ENCODE data around the gene PAX5.

The PAX5 gene

DNA sequence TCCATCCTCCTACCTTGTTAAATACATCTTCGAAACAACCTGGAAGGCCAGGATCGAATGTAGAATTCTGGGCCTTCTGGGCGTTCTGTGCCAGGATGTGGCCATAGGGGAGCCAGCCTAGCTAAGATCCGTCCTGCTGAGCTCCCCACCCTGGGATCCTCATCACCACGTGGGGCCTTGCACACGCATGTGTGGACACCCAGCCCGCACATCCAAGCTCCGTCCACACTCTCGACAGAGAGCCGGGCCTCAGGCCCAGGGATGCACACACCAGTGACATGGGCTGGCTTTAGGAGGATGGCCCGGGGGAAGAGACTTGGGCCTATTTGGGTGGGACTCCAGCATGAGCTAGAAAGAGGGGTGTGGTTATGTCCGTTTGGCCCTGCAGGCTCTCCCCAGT, 154.0 kb downstream of the PAX5 start:
- no peak overlapping the region for H3K27ac ChIP-seq
- no peak for TF ChIP-seq ZFX (IDR thresholded peaks at IDR 0.05)
- TF ChIP-seq, protein P1, sequence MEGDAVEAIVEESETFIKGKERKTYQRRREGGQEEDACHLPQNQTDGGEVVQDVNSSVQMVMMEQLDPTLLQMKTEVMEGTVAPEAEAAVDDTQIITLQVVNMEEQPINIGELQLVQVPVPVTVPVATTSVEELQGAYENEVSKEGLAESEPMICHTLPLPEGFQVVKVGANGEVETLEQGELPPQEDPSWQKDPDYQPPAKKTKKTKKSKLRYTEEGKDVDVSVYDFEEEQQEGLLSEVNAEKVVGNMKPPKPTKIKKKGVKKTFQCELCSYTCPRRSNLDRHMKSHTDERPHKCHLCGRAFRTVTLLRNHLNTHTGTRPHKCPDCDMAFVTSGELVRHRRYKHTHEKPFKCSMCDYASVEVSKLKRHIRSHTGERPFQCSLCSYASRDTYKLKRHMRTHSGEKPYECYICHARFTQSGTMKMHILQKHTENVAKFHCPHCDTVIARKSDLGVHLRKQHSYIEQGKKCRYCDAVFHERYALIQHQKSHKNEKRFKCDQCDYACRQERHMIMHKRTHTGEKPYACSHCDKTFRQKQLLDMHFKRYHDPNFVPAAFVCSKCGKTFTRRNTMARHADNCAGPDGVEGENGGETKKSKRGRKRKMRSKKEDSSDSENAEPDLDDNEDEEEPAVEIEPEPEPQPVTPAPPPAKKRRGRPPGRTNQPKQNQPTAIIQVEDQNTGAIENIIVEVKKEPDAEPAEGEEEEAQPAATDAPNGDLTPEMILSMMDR (conservative IDR thresholded peaks at IDR 0.05) = no peak

DNA sequence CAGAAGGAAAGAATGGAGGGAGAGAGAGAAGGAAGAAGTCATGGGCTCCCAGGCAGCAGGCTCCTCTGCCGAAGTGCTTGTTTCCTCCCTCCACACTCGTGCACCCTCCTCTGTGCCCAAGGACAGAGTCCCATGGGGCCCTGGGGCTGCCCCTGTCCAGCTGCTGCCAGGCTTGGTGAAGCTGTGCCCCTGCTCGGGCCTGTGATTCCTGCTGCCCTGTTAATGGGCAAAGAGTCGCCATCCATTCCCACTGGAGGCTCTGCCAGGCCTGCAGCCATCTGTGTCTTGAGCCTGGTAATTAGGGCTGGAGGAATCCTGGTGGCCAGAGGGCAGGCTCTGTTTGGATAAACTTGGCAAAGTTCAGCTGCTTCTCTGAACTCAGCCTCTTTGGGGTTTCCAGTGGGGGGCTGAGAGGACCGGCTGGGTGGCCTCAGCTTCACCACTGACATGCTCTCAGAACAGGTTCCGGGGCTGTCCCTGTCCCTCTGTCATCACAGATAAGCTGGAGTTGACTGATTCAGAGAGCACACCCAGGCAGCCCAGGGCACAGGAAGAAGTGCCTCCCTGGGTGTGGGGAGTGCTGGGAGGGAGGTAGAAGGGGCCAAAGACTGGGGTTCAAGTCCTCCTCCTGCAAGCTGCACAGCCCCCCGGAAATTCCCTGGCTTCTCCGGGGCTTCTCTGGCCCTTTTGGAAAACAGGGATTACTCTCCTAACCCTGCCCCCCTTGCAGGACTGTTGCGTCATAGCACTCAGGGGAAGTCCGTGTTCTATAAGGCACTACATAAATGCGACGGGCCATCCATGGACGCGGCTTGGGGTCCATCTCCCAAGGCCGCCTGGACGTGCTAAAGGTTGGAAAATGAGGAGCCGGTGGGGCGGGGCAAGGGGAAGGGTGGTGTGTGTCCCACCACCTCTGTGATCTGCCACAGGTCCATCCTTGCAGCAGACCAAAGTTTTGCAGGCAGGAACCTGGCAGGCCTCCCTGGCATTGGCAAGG, 154.8 kb downstream of the PAX5 start:
- H3K27ac ChIP-seq = no peak overlapping the region
- TF ChIP-seq, protein P1 (conservative IDR thresholded peaks at IDR 0.05) = no peak

DNA sequence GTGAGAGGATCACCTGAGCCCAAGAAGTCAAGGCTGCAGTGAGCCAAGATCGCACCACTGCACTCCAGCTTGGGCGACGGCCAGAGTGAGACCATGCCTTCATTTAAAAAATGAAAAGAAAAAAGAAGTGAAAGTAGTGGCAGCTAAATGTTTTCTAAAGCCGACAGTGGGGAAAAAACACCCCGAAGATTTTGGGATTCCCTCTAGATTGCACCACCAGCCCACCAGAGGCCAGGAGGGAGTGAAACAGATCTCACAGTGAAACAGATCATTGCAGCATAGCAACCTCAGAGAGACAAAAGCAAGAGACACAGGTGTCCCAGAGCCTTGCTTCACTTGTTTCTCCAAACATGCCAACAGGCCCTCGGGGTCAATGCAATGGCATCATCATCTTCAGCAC, 156.8 kb downstream of the PAX5 start:
- no peak overlapping the region for H3K27ac ChIP-seq
- TF ChIP-seq, protein P1 (conservative IDR thresholded peaks at IDR 0.05) = no peak
- no peak for TF ChIP-seq ZFX (IDR thresholded peaks at IDR 0.05)

DNA sequence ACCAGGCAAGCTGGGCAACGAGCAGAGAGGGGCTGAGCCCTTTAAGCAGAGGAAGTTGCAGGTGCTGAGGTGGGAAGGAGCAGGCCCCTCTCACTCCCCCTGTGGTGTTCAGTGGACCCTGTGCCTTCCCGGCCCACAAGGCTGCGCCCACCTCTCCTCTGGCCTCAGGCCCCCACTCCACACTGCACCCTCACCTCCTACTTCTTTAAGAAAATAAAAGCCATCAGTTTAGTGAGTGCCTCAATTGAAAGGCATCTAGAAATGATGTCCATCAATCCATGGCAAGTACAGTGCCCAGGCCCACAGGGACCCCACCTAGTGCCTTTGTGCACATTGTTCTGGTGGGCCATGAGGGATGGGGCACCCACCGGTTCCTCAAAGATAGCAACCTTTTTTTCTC, 158.0 kb downstream of the PAX5 start:
- no peak overlapping the region for H3K27ac ChIP-seq
- TF ChIP-seq, protein P1 (conservative IDR thresholded peaks at IDR 0.05) = no peak
- no peak for TF ChIP-seq ZFX (IDR thresholded peaks at IDR 0.05)

DNA sequence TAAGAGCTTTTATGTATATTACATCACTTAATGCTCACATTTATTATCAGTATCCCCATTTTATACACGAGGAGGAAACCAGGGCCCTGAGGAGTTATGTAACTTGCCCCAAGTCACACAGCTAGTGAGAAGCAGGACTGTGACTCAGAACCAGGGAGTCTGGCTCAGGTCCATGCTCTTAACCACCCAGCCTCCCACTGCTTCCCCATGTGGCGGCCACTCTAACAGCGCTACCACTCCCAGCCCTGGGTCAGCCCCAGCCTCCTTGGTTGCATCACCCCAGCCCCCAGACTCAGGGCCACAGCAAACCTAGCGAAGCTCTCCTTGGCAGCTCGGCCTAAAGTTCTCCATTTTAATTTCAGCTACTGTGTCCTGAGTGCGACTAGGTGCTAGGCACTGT, 159.1 kb downstream of the PAX5 start:
- TF ChIP-seq ZFX (IDR thresholded peaks at IDR 0.05) = no peak
- TF ChIP-seq, protein P1 (conservative IDR thresholded peaks at IDR 0.05) = no peak
- H3K27ac ChIP-seq = no peak overlapping the region

DNA sequence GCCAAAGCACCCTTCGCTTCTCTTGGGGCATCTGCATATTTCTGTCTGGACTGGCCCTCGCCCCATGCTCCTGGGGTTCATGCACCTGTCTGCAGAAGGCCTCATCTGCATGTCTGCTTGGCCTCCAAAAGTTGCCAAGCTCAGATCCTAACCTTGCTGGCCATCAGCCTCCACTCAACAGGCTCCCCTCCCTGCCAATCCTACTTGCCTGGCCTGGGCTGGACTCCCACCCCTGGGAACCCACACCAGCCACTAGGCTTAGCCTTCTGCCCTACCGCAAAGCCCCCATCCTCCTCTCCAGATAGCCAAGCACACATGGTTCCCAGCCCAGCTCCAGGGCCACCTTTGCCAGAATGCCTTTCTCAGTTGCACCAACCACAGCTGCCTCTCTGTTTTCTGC, 159.8 kb downstream of the PAX5 start:
- no peak for TF ChIP-seq ZFX (IDR thresholded peaks at IDR 0.05)
- TF ChIP-seq, protein P1 (conservative IDR thresholded peaks at IDR 0.05) = no peak
- no peak overlapping the region for H3K27ac ChIP-seq

DNA sequence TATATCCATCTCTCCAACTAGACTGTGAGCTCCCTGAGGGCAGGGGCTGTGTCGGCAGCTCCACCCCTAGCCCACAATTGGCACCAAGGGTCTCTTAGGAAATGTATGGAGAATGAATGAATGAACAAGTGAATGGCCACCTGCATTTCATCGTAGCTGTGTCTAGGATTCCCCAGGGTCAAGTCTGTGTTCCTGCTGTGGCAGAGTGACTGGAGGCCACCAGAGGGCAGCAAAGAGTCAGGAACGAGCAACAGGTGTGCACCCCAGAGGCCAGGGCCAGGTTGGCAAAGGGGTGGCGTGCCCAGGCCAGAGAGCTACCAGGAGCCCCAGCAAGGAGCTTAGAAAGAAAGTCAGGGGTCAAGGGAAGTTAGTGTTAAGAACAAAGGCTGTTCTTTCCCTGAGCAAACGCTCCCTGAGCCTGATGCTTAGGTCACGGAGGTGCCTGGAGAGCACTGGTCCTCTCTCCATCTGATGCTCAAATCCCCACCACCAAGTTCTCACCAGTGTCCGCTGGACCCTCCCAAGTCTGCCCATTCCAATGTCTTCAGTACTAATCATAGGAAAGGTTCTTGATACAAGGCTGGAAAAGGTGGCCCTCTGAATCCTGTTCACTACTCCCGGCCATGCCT, 160.7 kb downstream of the PAX5 start:
- TF ChIP-seq ZFX (IDR thresholded peaks at IDR 0.05) = no peak
- TF ChIP-seq, protein P1 (conservative IDR thresholded peaks at IDR 0.05) = peak; percentile 95
- no peak overlapping the region for H3K27ac ChIP-seq
